SK-N-SH treated with all-trans-retinoic acid at 6 μM for 48 hours (cell line): Measurements from ENCODE around the gene VCP.

Experiments used
- ATAC-seq: fragments of 200-7000 bp; cut with Tn5 transposase; 3 replicates; pipeline ENCODE4 v1.9.1; 2020; ENCODE audit warnings: mild to moderate bottlenecking, moderate library complexity
- ARNTL ChIP-seq: fragments of 450-650 bp; formaldehyde crosslinking; IDR thresholded peaks from 2 replicates; pipeline ENCODE4 v1.5.0; 2020; ENCODE audit warnings: low read depth, mild to moderate bottlenecking, moderate library complexity, borderline replicate concordance
- BACH2 ChIP-seq: fragments of 250-450 bp; sonication (Bioruptor Pico); IDR thresholded peaks from 2 replicates; pipeline ENCODE4 v1.9.0; 2021; ENCODE audit warnings: mild to moderate bottlenecking, borderline replicate concordance
- CREB5 ChIP-seq: fragments of 250-450 bp; sonication (Bioruptor Pico); IDR thresholded peaks from 2 replicates; pipeline ENCODE4 v1.5.1; 2020; ENCODE audit warnings: low read depth, mild to moderate bottlenecking, moderate library complexity
- CSDC2 ChIP-seq: fragments of 250-450 bp; sonication (Bioruptor Pico); IDR thresholded peaks from 2 replicates; pipeline ENCODE4 v1.5.0; 2020; ENCODE audit warnings: mild to moderate bottlenecking, moderate library complexity
- CSRNP3 ChIP-seq: fragments of 250-450 bp; sonication (Bioruptor Pico); IDR thresholded peaks from 2 replicates; pipeline ENCODE4 v1.5.1; 2021; ENCODE audit warnings: mild to moderate bottlenecking, moderate library complexity
- ESRRG ChIP-seq: fragments of 250-450 bp; sonication (Bioruptor Pico); IDR thresholded peaks from 2 replicates; pipeline ENCODE4 v1.6.1; 2021; ENCODE audit warnings: mild to moderate bottlenecking
- GLIS3 ChIP-seq: fragments of 250-450 bp; sonication (Bioruptor Pico); IDR thresholded peaks from 2 replicates; pipeline ENCODE4 v1.5.0; 2020; ENCODE audit warnings: mild to moderate bottlenecking, moderate library complexity
- ISL1 ChIP-seq: fragments of 250-450 bp; sonication (Bioruptor Pico); IDR thresholded peaks from 2 replicates; pipeline ENCODE4 v2.1.2; 2022; ENCODE audit warnings: mild to moderate bottlenecking, moderate library complexity
- OSR1 ChIP-seq: fragments of 250-450 bp; sonication (Bioruptor Pico); IDR thresholded peaks from 2 replicates; pipeline ENCODE4 v1.8.0; 2022; ENCODE audit warnings: moderate library complexity, mild to moderate bottlenecking, inconsistent platforms
- PATZ1 ChIP-seq: fragments of 250-450 bp; sonication (Bioruptor Pico); IDR thresholded peaks from 2 replicates; pipeline ENCODE4 v1.8.0; 2020; ENCODE audit warnings: mild to moderate bottlenecking, moderate library complexity, borderline replicate concordance
- POU6F1 ChIP-seq: fragments of 250-450 bp; sonication (Bioruptor Pico); IDR thresholded peaks from 2 replicates; pipeline ENCODE4 v1.8.0; 2021; ENCODE audit warnings: low read depth, mild to moderate bottlenecking, moderate library complexity, borderline replicate concordance
- PPARA ChIP-seq: fragments of 250-450 bp; sonication (Bioruptor Pico); IDR thresholded peaks from 2 replicates; pipeline ENCODE4 v1.5.0; 2020; ENCODE audit warnings: mild to moderate bottlenecking, borderline replicate concordance
- RARB ChIP-seq: fragments of 250-450 bp; sonication (Bioruptor Pico); IDR thresholded peaks from 2 replicates; pipeline ENCODE4 v1.8.0; 2021; ENCODE audit warnings: mild to moderate bottlenecking, moderate library complexity
- SNAI2 ChIP-seq: fragments of 250-450 bp; sonication (Bioruptor Pico); IDR thresholded peaks from 2 replicates; pipeline ENCODE4 v1.5.0; 2020; ENCODE audit warnings: mild to moderate bottlenecking, moderate library complexity
- TCF4 ChIP-seq: fragments of 250-450 bp; sonication (Bioruptor Pico); IDR thresholded peaks from 2 replicates; pipeline ENCODE4 v1.8.0; 2021; ENCODE audit warnings: mild to moderate bottlenecking, moderate library complexity, borderline replicate concordance
- TOX ChIP-seq: fragments of 250-450 bp; sonication (Bioruptor Pico); IDR thresholded peaks from 2 replicates; pipeline ENCODE4 v1.8.0; 2021; ENCODE audit warnings: mild to moderate bottlenecking, moderate library complexity, borderline replicate concordance
- TSHZ2 ChIP-seq: fragments of 250-450 bp; sonication (Bioruptor Pico); IDR thresholded peaks from 2 replicates; pipeline ENCODE4 v1.5.0; 2020; ENCODE audit warnings: mild to moderate bottlenecking, moderate library complexity
- ZC3H10 ChIP-seq: fragments of 250-450 bp; sonication (Bioruptor Pico); IDR thresholded peaks from 2 replicates; pipeline ENCODE4 v1.5.1; 2021; ENCODE audit warnings: mild to moderate bottlenecking, moderate library complexity
- ZFP3 ChIP-seq: fragments of 250-450 bp; sonication (Bioruptor Pico); IDR thresholded peaks from 2 replicates; pipeline ENCODE4 v1.5.0; 2020; ENCODE audit warnings: mild to moderate bottlenecking, moderate library complexity
- ZFP30 ChIP-seq: fragments of 450-650 bp; formaldehyde crosslinking; IDR thresholded peaks from 2 replicates; pipeline ENCODE4 v1.5.0; 2022; ENCODE audit warnings: mild to moderate bottlenecking, moderate library complexity
- ZNF565 ChIP-seq: fragments of 450-650 bp; formaldehyde crosslinking; conservative IDR thresholded peaks from 2 replicates; pipeline ENCODE4 v1.5.0; 2020; ENCODE audit warnings: low read depth, mild to moderate bottlenecking, moderate library complexity
- ZNF70 ChIP-seq: fragments of 450-650 bp; formaldehyde crosslinking; IDR thresholded peaks from 2 replicates; pipeline ENCODE4 v1.5.0; 2020; ENCODE audit warnings: mild to moderate bottlenecking, moderate library complexity
- ZNF8 ChIP-seq: fragments of 450-650 bp; formaldehyde crosslinking; IDR thresholded peaks from 2 replicates; pipeline ENCODE4 v1.5.0; 2020; ENCODE audit warnings: mild to moderate bottlenecking, moderate library complexity

Gene VCP

GRCh38 chr9:35029852-35030251 lies 42.6 kb downstream of the VCP start:
- no peak for TF ChIP-seq PPARA
- TF ChIP-seq TCF4 (CRISPR knock-in tag), result no peak
- TF ChIP-seq ARNTL, result no peak
- TF ChIP-seq RARB (CRISPR knock-in tag), result no peak
- TF ChIP-seq PATZ1 (CRISPR knock-in tag), result no peak
- TF ChIP-seq ZNF8 (CRISPR knock-in tag), result no peak
- TF ChIP-seq GLIS3 (CRISPR knock-in tag), result no peak
- TF ChIP-seq TOX, result no peak
- TF ChIP-seq CSRNP3, result no peak
- no peak for TF ChIP-seq ZFP30 (CRISPR knock-in tag)
- TF ChIP-seq BACH2, result no peak
- no peak for TF ChIP-seq ZC3H10 (CRISPR knock-in tag)
- TF ChIP-seq ZFP3 (CRISPR knock-in tag), result no peak
- no peak for TF ChIP-seq ZNF70 (CRISPR knock-in tag)
- no peak for TF ChIP-seq ZNF565 (CRISPR knock-in tag)
- no peak for TF ChIP-seq TSHZ2 (CRISPR knock-in tag)
- TF ChIP-seq POU6F1 (CRISPR knock-in tag), result no peak
- TF ChIP-seq ESRRG (CRISPR knock-in tag), result no peak
- TF ChIP-seq OSR1 (CRISPR knock-in tag), result no peak
- no peak for ATAC-seq

- no peak for TF ChIP-seq ZNF70 (CRISPR knock-in tag)
- no peak for TF ChIP-seq ZC3H10 (CRISPR knock-in tag)
- no peak for TF ChIP-seq ZFP30 (CRISPR knock-in tag)
- TF ChIP-seq CREB5 (CRISPR knock-in tag), result no peak
- no peak for TF ChIP-seq ESRRG (CRISPR knock-in tag)
- TF ChIP-seq PATZ1 (CRISPR knock-in tag), result no peak
- TF ChIP-seq OSR1 (CRISPR knock-in tag), result no peak
- TF ChIP-seq CSDC2, result no peak
- no peak for TF ChIP-seq SNAI2 (CRISPR knock-in tag)
- no peak for TF ChIP-seq ZNF8 (CRISPR knock-in tag)
- TF ChIP-seq ZFP3 (CRISPR knock-in tag), result no peak
- TF ChIP-seq RARB (CRISPR knock-in tag), result no peak
- TF ChIP-seq TCF4 (CRISPR knock-in tag), result no peak
- no peak for TF ChIP-seq PPARA
- no peak for TF ChIP-seq TSHZ2 (CRISPR knock-in tag)
- TF ChIP-seq ISL1, result no peak
- no peak for ATAC-seq
These were observed 43.2 kb downstream of the VCP start for GRCh38 chr9:35029241-35029640.
